ENCODE measurements around the gene LTA.
A peak's percentile ranks its signal among the peaks of the same experiment; 100 is the strongest.
"Not testable (repeated sequence)": the region's sequence is repeated elsewhere in the genome, so short reads cannot be mapped to it uniquely, and the experiment has no call there.

Gene LTA

GRCh38 chr6:31586599-31587281 is 14.7 kb downstream of the LTA start:
- DNase-seq (ENCODE audit: low read depth): no peak

- no peak for DNase-seq (ENCODE audit: low read depth)
Measured at GRCh38 chr6:31587791-31588777, 16.0 kb downstream of the LTA start.

GRCh38 chr6:31588871-31589650 is 17.0 kb downstream of the LTA start:
- no peak for DNase-seq (ENCODE audit: low read depth)

GRCh38 chr6:31590691-31591090 is 18.6 kb downstream of the LTA start:
- not testable (repeated sequence) for DNase-seq (ENCODE audit: low read depth)

- DNase-seq (ENCODE audit: low read depth): no peak
Measured at GRCh38 chr6:31592396-31592771, 20.3 kb downstream of the LTA start.

DNA sequence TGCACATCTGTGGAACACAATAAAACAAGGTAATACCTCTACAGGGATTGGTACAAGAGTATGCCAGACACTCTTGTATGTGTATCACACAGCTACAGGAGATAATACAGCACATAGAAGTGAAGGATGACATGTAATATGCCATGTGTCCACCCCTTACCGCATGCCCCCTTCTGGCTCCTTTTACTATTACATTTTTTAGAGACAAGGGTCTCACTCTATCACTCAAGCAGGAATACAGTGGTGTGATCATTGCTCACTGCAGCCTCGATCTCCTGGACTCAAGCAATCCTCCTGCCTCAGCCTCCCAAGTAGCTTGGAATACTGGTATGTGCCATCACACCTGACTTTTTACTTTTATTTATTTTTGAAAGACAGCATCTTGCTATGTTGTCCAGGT is 24.9 kb downstream of the LTA start:
- no peak for DNase-seq (ENCODE audit: low read depth)

GRCh38 chr6:31607317-31607716 is 35.2 kb downstream of the LTA start:
- DNase-seq (ENCODE audit: low read depth): no peak

DNA sequence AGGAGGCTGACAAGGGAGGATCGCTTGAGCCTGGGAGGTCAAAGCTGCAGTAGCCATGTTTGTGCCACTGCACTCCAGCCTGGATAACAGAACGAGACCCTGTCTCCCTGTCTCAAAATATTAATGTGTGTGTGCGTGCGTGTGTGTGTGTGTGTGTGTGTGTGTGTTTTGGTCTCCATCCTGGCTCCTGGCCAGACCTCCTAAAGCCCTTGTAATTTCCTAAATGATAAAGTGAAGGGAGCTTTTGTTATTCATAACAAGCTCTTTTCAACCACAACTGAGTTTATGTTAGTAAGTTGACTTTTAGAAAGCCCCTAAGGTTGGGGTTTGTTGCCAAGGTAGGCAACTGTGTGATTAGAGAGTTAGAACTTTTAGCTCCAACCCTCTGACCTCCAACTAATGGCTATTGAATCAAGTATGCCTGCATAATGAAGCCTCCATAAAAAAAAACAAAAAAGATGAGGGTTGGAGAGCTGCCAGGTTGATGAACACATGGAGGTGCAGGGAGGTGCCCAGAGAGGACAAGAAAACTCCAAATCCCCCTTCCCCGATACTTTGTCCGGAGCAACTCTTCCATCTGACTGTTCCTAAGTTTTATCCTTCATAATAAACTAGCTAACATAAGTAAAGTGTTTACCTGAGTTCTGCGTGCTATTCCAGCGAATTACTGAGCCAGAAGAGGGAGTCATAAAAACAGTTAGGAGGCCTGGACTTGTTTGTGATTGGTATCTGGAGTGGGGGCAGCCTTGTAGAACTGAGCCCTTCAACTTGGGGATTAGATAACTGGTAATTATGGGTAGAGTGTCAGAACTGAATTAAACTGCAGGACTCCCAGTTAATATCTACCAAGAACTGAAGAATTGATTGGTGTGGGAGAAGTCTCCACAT is 37.7 kb downstream of the LTA start:
- no peak for DNase-seq (ENCODE audit: low read depth)

- DNase-seq (ENCODE audit: low read depth): no peak
Measured at GRCh38 chr6:31610968-31611367, 38.9 kb downstream of the LTA start.

GRCh38 chr6:31614075-31614619 is 42.1 kb downstream of the LTA start:
- DNase-seq (ENCODE audit: low read depth): no peak

GRCh38 chr6:31614684-31615578 is 42.8 kb downstream of the LTA start, which contains the start of gene AIF1:
Gene AIF1 (plus strand): TSS chr6:31615234. CDS start chr6:31615330, 96 bp downstream.
- no peak for DNase-seq (ENCODE audit: low read depth)

- no peak for DNase-seq (ENCODE audit: low read depth)
Measured at GRCh38 chr6:31615748-31616147, 43.7 kb downstream of the LTA start.

GRCh38 chr6:31617010-31617409 is 44.9 kb downstream of the LTA start:
- DNase-seq (ENCODE audit: low read depth): no peak

GRCh38 chr6:31619805-31620585 is 47.9 kb downstream of the LTA start:
- DNase-seq (ENCODE audit: low read depth): peak; percentile 95

GRCh38 chr6:31620586-31621319 is 48.7 kb downstream of the LTA start, which contains the start of gene PRRC2A:
Gene PRRC2A (plus strand): TSS chr6:31620715. CDS start chr6:31622790, 2,075 bp downstream.
- DNase-seq (ENCODE audit: low read depth): no peak

DNA sequence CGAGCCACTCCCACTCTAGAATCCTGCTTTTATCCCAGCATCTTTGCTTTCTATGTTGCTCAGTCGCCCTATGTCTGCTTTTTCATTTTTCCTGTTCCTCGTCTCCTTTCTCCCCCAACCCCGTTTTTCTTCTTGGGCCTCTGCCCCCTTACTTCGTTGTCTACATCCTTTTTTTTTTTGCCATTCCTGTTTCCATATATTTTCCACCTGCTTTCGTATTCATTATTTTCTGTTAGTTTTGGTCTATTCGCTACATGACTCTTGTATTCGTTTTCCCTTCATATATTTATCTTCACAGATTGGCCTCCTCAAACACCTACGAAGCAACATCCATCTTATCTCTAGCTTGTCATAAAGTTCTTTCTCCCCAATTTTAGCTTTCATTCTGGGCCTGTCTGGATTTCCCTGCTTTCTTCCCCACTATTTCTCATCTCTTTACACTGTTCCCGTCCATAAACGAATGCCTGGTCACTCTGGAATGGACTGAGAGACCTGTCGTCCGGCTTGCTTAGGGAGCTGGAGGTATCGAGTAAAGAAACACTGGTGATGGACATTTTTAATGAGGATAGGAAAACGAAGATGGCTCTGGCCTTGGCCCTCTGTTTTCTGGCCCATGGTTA is 49.3 kb downstream of the LTA start:
- DNase-seq (ENCODE audit: low read depth): no peak

DNA sequence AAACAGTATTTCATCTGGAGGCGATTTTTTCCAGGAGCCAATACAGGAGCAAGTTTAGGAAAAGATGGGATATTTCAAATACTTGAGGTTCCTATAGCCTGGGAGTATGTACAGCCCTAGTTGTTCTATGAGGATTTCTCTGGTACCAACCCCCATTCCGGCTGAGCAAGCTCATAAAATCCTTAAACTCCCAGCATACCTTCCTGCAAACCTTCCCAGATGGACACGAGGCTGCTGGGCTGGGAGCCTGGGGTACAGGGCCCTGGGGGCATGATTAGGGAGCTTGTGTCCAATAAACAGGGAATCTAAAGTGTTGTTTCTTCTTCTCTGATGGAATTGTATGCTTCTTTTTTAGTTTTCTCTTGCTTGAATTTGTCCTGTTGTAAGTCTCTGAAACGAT is 49.9 kb downstream of the LTA start:
- no peak for DNase-seq (ENCODE audit: low read depth)

GRCh38 chr6:31622684-31623091 is 50.6 kb downstream of the LTA start:
- no peak for DNase-seq (ENCODE audit: low read depth)
